Measurements from ENCODE around the gene UACA. TPM values are rescaled to one million over a fixed set of nuclear protein-coding genes. Genes with fewer than 3 reads are reported as not detected.

The UACA gene
- polyA plus RNA-seq, 3 donors = 98.9 to 112 (median 105) TPM

DNA sequence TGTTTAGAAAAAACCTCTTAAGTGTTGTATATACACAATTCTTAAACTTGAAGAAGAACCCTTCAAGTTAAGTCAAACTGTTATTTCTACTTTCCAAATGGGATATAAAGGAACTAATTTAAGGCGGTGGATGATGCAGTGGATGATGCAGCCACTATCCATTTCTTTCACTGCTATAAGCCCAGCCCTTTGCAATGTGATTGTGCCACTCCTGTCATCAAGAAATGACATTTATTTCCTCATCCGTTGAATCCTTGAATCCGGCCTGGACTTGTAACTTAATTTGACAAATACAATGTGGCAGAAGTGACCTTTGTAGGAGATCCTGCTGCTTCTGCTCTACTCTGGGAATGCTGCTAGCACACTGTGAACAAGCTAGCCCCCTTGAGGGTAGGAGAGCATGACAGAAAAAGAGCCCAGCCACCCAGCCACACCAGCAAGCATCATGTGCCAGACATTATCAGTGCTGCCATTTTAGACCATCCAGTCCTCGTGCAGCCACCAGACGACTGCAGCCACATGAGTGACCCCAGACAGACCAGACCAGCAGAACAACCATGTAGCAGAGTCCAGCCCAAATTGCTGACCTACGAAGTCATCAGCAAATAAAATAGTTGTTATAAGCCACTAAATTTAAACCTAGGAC is 47.4 kb downstream of the UACA start:
- no peak for DNase-seq (ENCODE audit: low read depth in 3 of 3, low spot score in 2 of 3)

DNA sequence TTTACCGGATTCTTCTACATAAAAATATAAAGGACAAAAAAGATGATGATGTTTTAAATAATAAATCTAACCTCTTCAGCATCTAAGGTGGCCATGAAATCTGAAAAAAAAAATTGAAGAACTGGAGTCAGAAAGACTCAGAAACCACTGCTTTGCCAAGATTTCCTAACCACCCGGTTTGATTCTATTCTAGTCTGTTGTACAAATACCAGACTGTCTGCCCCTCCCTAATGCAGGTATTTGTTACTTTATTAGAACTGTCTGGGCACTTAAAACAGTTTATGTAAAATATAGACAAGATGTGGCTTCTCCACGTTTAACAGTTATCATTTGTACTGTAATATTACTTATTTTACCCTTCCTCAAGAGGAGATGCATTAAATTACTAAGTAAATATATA is 48.8 kb downstream of the UACA start:
- no peak for DNase-seq (ENCODE audit: low read depth in 3 of 3, low spot score in 2 of 3)

DNA sequence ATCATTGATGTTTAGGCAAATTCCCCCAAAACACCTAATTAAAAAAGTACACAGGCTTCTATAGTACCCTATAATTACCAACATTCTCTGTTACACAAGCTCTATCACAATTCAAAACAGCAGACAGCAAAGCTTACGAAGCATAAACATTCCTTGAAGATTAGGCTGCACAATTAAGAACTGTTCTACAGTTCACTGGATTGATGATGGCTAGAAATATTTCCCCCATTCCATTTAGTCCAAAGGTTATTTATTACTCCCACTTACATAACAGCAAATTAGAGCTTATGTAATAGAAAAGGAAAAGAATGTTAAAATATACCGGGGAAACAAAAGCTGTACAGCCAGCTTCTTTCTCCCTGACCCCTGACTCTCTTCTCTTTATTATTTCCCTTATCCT is 49.3 kb downstream of the UACA start:
- DNase-seq (ENCODE audit: low read depth in 3 of 3, low spot score in 2 of 3) = no peak

DNA sequence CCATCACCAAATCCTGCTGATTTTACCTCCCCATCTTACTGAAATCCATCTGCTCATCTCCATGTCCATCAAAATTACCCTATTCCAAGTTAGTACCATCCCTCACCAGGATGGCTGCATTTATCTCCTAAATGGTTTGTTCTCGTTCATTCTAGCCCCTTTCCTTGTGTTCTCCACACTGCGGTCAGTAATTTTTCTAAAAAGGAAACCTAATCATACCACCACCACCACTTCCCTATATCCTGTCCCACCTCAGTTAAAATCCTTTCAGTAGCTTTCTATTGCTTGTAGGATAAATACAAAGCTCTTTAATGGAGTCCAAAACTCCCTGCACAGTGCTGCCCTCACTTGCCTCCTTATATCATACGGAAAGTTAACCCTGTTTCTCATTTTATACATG is 51.1 kb downstream of the UACA start:
- DNase-seq (ENCODE audit: low read depth in 3 of 3, low spot score in 2 of 3) = no peak

DNA sequence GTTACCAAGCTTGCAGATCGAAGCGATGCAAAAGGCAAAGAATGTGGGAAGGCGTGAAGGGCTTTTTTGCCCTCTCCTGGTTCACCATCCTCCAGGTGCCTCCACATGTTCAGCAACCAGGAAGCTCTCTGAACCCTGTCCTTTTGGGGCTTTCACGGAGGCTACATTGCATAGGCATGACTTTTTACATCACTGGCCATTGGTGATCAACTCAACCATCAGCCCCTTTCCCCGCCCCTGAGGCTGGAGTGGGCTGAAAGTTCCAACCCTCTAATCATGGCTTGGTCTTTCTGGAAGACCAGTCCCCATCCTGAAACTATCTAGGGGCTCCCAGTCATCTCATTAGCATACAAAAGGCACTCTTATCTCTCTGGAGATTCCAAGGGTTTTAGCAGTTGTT is 52.6 kb downstream of the UACA start:
- no peak for DNase-seq (ENCODE audit: low read depth in 3 of 3, low spot score in 2 of 3)

DNA sequence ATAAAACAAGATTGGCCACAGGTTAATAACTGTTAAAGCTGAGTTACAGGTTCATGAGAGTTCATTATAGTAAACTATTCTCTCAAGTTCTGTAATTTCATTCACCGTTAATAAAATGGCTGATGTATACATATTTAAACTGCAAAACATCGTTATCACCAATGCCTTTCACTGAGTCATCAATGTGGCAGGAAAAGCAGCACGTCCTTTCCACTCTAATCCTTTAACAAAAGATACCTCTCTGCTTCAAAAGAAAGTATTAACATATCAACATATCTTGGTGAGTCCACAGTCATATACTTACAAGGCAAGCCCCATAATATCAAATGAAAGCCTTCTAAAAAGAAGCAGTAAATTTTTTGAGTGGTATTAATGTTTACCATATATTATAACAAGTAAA is 54.5 kb downstream of the UACA start:
- DNase-seq (ENCODE audit: low read depth in 3 of 3, low spot score in 2 of 3) = no peak

DNA sequence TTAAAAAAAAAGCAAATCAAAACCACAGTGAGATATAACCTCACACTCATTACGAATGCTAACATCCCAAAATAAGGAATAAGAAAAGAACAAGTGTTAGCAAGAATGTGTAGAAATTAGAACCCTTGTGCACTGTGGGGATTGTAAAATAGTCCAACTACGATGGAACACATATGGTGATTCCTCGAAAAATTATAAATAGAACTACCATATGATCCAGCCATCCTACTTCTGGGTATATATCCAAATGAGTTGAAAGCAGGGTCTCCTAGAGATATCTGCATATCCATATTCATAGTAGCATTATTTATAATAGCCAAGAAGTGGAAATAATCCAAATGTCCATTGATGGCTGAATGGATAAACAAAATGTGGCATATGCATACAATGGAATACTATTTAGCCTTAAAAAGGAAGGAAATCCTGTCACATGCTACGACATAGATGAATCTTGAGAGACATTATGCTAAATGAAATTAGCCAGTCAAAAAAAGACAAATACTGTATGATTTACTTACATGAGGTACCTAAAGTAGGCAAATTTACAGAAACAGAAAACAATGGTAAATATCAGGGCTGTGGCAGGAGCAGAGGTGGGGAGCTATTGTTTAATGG is 55.6 kb downstream of the UACA start:
- no peak for DNase-seq (ENCODE audit: low read depth in 3 of 3, low spot score in 2 of 3)

DNA sequence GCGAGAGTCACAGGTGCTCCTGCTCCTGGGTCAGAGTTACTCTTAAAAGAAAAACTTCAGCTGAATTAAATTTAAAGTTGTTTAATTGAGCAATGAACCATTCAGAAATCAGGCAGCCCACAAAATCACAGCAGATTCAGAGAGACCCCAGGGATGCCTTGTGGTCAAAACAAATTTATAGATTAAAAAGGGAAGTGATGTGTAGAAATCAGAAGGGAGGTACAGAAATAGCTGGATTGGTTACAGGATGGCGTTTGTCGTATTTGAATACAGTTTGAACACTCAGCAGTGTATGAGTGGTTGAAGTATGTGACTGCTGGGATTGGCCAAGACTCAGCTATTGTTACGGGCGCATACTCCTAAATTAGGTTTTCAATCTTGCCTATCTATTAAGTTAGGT is 58.6 kb downstream of the UACA start:
- no peak for DNase-seq (ENCODE audit: low read depth in 3 of 3, low spot score in 2 of 3)

DNA sequence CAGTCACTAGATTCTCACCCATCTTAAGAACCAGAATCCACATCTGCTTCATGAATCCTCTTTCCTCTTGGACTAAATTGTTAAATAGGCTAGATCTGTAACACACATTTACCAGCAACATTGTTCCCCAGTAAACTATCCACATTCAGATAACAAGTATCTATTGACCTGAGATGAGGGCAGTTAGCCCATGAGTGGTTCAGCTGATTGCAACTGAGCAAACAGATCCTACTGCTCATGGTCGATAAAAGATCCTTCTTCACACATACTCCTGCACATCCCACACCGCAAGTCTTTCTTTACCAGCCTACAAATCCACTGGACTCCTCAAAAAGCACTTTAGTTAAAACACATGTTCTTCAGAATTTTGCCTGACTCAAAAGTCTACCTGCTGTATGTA is 59.2 kb downstream of the UACA start:
- no peak for DNase-seq (ENCODE audit: low read depth in 3 of 3, low spot score in 2 of 3)

DNA sequence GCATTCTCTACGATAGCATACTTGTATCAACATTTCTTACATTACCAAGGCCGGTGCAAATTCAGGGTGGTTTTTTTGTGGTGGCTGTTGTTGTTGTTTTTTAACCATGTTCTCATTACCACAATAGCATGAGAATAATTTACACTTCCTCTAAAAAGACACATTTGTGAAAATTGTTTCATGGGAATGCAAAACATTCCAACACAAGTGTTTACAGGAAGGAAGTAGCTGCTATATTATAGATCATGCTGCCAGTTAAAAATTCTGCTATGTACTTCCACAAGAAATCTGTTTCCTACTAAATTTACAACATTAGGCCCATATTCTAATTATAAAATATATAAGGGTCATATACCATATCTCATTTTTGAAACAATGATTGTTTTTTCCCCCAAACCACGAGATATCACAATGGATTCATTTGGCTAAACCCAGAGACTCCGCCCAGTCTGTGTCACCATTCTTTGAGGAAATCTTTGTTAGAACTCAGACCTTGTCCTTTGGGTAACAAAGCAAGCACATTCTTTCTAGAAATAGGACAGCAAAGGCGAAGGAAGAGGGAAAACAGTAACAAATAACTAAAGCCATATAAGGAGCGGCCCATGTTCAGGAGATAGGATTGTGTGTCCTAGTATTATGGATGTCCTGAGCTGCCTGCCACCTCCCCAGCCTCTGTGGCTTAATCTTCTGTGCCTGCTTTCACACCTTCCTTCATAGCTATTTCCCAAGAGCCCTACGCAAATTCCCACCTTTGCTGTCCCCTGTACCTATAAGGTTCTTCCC is 60.1 kb downstream of the UACA start:
- DNase-seq (ENCODE audit: low read depth in 3 of 3, low spot score in 2 of 3) = no peak

DNA sequence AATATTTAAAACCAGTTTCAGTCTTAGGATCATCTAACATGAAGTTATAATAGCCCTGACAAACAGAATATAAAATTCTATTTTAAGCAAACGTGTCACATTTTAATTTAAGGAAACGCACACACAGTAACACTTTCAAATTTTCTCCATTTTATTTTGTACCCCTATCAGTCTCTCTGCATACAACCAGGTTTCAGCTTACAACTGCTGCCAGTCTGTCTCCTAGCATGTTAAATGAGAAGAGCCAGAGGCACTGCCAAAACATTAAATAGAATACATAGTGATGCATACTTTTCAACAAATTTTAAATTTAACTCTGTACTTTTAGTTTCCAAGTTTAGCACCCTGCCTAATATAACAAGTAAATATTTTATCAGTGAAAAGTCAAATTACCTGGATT is 60.8 kb downstream of the UACA start:
- no peak for DNase-seq (ENCODE audit: low read depth in 3 of 3, low spot score in 2 of 3)

DNA sequence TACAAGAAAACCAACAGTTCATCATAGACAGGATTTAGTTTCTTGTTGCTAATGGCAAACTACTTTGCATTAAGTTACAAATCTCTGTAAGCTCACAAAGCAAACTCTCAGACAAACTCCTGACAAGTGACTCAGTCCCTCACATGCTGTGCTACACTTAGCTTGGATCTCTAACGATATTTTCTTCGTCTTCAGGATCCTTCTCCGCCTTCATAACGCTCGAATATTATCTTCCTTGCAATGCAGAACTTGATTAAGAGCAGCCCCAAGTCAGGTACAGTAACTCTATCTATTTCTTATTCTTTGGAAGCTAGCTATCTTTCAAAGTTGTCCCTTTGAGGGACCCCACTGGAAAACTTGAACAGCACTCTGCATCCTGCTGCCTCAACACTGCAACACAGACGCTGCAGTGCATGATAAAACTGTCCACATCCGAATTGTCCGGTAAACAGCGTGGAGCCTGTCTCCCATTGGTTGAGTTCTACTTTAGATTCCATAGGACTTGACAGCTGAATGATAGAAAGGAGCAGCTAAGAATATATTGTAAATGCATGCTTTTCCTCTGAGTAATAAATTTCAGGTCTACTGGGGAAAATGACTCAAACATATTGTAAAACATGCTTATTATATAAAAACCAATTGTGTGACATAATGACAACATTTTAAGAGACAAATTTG is 61.3 kb downstream of the UACA start:
- DNase-seq (ENCODE audit: low read depth in 3 of 3, low spot score in 2 of 3) = no peak

DNA sequence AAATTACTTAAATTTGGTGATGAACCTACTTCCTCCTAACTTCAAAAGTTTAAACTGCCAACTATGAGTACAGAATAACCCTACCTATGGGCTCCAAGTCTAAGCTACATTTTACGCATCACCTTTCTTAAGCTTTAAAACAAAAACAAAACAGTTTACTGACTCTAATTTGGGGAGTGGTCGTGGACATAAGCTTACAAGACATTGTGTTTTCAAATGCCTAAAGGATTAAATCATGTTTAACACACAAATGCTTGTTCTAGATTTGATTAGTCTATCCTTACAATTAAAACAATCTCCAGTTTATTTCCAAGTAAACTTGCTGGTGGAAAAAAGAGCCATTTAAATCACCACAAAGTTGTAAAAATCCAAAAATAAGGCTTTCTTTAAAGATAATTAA is 62.2 kb downstream of the UACA start:
- no peak for DNase-seq (ENCODE audit: low read depth in 3 of 3, low spot score in 2 of 3)

DNA sequence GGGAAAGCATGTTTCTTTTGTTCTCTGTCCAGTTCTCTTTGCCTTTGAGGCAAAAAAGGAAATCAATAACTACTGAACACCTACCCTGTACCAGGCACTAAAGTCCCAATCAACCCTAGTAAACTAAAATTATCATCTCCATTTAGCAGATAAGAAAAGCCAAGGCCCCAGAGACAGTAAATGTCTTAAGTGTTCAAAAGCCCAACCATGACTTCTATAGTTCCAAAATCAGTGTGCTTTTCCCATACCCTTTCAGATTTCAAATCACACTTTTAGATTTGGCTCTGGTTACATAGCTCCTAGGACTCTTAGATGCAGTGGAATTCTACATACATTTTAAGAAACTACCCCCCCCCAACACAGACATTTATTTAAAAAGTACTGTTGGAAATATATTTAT is 63.5 kb downstream of the UACA start:
- DNase-seq (ENCODE audit: low read depth in 3 of 3, low spot score in 2 of 3) = no peak

DNA sequence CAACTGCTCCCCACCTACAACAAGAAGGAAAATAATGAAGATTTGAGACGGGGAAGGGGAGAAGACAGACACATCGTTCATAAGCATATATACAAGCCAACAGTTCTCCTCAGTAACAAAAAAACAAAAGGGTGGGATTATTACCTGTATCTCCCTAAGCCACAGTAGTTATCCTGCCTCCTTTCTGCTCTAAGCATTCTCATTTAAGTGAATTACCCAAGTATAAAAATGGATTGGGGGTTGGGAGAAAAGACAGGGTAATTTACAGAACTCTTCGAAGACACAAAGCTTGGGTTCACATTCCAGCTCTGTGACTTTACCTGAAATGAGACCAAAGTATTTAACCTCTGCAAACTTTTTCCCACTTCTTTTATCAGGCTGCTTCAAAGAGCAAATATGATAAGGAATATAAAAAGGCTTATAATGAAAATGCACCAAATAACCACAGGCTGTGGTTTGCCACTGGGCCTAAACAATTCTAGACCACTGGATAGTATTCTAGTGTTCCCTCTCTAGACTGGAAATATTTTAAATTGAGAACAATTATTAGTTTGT is 64.4 kb downstream of the UACA start:
- no peak for DNase-seq (ENCODE audit: low read depth in 3 of 3, low spot score in 2 of 3)

DNA sequence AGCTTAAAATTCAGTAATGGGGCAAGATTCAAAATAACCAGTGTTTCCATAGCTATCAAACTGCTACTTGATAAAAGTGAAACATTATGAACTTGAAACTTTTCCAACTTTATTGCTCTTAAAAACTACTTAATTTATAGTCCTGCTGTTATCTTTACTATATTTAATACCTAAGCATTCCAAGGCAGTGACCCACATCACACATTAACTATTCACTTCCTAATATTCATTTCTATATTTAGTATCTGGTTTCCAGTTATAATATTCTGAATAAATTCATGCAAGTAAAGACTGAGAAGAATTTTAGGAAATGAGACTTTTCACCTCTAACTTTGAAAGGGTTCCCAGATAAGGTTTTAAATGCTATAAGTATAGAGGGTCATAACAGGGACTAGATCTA is 64.9 kb downstream of the UACA start:
- no peak for DNase-seq (ENCODE audit: low read depth in 3 of 3, low spot score in 2 of 3)

DNA sequence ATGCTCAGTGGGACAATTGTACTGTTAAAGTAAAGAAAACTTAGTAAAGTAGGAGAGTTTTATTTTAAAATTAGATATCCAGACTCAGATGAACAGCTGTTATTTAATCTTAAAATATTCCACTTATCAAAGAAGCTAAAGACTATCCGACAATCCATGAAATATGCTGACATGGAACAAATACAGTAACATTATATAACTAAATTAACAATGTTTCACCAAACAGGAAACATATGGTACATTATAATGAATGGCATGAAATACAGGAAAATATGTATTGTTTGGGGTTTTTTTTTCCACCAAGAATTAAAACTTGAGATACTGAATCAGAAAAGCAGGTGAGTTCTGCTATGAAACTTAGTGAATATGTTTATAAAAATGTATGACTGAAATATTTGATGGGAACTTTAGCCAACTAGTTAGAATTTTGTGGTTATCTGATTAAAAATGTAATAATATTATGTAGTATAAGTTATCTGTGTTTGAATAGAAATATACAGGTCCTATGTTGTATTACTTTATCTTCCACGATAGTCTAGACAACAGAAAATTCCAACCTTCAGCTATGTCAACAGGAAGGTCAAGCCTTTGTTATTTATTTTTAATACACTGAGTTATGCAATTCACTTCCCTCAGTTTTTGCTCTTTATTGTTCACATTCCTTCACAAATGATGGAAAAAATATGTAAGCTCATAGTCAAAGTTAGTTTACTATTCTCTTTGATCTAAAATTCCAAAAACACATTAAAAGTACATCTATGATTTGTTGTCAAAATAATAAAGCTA is 72.7 kb downstream of the UACA start:
- DNase-seq (ENCODE audit: low read depth in 3 of 3, low spot score in 2 of 3) = no peak

DNA sequence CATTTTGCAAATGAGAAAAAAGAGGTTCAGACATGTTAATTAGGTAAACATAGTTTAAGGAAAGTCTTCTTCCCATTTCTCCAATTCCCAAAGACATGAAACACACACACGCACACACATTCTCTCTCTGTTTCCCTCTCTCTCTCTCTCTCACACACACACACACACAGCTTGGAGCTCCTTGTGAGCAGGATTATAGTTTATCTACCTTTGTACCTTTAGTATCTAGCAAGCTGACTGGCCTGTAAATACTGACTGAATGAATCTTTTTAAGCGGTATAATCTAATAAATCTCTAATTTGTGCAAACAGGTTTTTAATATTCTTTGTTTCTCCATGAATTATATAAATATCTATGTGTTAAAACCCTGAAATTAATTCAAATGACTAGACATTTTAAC is 73.3 kb downstream of the UACA start:
- no peak for DNase-seq (ENCODE audit: low read depth in 3 of 3, low spot score in 2 of 3)

DNA sequence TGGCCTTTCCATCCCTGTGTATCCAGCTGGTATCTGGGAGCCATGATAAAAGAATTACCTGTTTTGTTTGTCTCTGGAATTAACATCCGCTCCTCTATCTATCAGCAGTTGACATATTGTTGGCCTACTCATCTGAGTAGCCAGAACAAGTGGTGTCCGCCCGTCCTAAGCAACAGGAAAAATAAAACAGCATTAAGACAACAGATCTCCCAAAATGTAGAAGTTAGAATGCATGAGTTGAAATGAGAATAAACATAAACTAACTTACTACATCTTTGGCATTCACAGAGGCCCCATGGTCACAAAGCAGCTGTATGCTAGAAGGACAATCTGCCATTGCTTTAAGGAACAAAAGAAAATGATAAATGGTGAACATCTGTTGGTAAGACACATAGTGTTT is 75.9 kb downstream of the UACA start:
- DNase-seq (ENCODE audit: low read depth in 3 of 3, low spot score in 2 of 3) = no peak

DNA sequence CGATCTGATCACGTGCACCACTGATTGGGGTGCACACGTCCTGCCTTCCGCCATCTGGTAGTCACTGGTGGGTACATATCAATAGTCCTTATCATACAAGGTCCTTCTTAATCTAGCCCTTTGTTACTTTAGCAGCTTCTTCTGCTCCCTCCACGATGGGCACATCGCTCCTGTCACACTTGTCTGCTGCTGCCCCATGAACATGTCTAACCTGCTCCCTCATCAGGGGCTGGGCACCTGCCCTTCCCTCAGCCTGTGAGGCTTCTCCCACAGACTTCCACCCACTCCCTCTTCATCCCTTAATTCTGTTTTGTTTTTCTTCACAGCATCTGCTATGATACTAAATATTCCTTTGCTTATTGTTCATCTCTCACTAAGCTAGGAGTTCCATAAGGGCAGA is 82.5 kb downstream of the UACA start:
- DNase-seq (ENCODE audit: low read depth in 3 of 3, low spot score in 2 of 3) = no peak

DNA sequence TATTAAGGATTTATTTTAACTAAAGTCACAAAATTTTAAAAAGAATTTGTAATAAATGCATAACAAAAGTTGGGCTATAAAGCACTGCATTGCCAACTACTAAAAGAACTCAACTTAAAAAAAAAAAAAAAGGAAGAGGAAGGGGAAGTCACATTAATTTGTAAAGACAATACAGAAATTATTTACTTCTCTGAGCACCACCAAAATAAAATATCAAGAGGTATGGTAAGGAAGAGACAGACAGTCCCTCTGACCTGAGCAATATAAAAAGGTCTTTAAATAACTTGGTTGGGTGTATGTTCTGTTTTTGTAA is 83.5 kb downstream of the UACA start:
- no peak for DNase-seq (ENCODE audit: low read depth in 3 of 3, low spot score in 2 of 3)

Measured in right renal cortex interstitium (tissue), 3 donors.